Retina (tissue), 1 donor: ENCODE measurements around the gene EEA1.
"Not testable (repeated sequence)": the region's sequence is repeated elsewhere in the genome, so short reads cannot be mapped to it uniquely, and the experiment has no call there.

ENCODE experiments used
- DNase-seq: peaks from one replicate; pipeline ENCODE4 v3.0.0-alpha.2; 2016

Gene EEA1

DNA sequence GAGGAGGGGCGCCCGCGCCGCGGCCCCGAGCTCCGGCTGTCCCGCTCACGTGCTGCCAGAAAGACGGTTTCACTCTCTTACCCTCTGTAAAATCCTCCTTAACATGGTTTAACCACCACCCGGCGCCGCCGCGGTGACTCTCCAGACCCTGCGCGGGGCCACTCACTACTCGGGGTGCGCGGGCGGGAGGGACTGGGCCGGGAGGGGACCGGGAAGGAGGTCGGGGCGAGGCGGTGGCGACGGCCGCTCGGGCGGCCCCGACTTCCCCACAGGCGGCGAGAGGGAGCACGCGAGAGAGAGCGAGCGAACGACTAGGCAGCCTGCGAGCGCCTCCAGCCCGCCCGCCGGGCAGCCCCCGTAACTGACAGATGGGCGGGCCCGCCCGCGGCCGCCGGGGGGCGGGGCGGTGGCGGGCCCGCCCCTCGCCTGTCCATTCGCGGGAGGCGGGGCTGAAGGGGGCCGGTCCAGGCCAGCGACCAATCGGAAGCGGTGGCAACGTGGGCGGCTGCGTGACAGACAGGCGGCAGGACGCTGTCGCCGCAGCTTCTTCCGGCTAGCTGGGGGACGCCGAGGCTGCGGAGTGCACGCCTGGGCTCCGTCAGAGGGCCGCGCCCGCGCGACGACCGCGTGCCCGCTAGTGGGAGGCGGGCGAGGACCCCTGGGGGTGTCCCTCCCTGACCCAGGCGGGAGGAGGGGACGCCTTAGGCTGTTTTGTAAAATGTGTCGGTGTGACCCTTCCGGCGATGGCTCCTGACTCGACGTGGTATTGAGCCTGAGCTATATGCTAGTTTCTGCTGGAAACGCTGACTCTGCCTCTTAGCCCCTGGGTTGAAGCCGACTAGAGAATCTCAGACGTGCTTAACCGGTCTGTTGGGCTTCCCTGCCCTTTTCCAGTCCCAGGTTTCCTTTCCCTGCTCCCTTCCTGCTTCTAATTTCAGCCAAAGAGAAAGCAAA lies at the start of gene EEA1:
Gene EEA1 (minus strand): TSS at position 334 of the 954 bp plus-strand sequence. CDS start 229 bp downstream, at position 105.
- DNase-seq, result peak; percentile 97

DNA sequence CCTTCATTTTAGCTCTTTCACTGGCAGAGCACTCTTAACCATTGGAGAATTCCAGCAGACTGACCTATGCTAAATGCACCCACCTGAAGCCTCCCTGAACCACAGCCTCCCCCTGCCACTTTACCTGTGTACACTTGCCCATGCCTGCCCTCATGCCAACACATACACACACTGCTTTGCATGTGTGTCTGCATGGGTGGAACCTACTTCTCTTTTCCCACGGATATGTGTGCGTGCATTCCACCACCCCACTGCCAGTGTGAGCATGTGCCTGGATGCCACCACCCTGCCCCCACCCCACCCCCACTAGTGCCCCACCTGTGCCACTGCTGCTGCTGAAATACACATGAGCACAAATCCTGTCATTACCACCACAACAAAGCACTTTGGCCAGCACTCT lies 49.5 kb upstream of the EEA1 start:
- DNase-seq, result no peak

DNA sequence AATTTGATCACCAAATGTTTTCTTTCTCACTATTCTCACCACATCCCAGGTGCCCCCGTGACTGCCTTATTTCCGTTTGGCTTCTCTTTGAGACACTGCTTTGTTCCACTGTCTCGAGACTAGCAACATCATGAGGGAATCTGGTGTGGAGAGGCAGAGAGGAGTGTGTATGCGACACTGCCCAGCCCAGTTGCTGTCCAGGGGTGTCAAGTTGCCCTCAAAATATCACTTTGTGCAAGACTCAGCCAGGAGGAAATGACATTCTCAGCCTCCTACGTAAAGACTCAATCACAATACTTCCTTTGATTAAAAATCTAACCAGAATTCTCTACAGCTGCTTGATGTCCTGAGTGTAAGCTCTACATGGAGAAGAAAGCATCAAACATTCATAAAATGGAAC lies 48.2 kb upstream of the EEA1 start:
- DNase-seq, result no peak

DNA sequence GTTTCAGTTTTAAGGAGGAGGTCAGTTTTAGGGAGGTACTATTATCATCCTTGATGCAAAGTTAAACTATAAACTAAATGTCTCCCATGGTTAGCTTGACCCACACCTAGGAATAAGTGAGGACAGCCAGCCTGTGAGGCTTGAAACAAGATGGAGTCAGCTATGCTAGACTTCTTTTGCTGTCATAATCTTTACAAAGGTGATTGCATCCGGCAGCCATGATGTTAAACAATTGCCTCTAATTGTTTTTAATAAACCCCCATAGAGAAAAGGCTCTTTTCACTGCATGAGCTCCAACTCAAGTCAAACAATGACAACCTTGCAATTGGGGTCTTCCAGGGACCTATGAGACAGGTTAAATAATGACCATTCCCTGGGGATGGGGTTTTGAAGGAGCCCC lies 45.7 kb upstream of the EEA1 start:
- no peak for DNase-seq

DNA sequence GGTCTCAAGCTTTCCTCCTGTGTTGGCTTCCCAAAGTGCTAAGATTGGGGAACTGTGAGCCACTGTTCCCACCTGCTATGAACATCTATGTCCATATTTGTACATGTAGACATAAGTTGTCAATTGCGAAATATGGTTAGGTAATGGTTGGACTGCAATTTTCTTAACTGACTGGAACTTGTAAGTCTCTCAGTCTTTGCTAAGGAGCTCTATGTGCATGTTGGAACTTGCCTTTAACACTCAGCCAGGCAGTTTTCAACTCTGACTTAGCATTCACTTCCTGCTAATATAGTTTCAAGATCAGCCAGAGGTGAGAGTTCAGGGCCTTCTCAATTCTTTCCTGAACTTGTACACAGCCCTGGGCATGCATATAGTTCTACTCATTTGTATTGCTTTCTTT lies 44.5 kb upstream of the EEA1 start:
- DNase-seq, result no peak

DNA sequence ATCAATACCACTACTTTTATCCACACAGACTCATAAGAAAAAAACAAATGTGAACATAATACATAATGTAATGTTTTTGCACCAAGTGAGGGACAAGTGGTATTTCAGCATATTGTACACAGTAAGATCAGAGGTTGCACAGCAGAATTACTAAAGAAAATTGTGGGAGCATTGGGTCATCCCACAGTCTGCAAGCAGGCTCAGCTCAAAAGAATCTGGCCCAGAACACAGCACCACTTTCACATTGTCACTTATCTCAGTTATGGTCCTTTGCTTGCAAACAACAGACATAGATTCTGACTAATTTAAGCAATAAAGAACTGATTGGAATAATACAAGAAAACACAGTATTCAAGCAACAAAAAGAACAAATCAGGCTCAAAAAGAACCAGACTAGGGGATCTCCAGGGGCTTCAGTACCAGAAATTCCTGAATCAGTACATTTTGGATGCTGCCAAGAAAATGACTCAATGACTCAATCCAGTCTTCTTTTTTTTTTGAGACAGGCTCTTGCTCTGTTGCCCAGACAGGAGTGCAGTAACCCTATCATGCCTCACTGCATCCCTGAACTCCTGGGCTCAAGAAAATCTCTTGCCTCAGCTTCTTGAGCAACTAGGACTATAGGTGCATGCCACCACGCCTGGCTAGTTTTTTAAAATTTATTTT lies 42.9 kb upstream of the EEA1 start:
- DNase-seq, result no peak

DNA sequence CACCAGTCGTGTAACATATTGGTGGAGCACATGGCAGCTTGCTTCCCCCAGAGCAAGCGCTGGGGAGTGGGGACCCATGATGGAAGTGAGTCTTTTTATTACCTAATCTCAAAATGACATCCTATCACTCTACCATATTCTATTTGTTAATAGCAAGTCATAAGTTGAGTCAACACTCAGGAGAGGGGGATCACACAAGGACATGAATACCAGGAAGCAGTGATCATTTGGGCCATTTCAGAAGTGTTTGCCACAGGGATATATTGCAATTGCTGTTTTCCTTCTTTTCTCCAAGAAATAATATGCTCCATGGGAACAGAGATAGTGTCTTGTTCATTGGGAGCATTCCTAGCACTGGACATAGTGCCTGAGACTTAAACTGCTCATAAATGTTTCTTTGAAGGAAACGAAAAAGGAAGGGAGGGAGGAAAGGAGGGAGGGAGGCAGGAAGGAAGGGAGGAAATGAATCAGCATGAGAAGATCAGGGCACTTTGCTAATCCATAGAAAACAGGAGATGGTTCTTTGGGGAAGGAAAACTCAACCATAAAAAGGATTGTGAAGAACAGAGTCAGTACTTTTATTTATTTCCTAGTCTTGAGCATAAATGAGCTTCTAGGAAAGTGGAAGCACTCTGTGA lies 39.2 kb upstream of the EEA1 start:
- DNase-seq, result no peak

DNA sequence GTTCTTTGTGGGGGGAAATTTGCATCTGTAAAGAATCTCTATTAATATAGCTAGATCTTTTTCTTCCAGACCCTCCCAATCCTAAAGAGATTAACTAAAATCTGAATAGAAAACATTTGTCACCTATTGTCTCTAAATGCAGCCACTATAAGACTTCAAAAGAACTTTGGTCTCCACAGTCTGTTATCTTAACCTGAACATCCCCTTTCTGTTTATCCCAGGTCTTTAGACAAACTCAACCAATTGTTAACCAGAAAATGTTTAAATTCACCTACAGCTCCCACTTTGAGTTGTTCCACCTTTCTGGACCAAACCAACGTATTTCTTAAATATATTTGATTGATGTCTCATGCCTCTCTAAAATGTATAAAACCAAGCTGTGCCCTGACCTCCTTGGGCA lies 35.3 kb upstream of the EEA1 start:
- DNase-seq, result not testable (repeated sequence)

DNA sequence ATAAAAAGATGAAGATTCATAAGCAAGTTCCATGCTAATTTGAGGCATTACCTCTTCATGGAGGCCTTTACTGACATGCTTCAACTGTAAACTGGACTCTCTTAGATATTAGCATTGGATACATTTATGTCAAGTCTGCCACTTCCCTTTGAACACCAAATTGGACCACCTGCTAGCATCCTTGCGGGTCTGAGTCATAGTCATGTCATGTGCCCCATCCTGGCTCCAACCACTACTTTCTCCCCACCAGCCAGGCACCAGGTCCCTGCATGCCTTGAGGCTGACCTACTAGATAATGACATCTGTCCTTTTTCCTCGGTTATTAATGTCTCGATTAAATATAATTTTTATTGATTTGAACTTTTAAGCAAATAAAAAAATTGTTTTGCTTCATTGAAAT lies 32.9 kb upstream of the EEA1 start:
- DNase-seq, result no peak

DNA sequence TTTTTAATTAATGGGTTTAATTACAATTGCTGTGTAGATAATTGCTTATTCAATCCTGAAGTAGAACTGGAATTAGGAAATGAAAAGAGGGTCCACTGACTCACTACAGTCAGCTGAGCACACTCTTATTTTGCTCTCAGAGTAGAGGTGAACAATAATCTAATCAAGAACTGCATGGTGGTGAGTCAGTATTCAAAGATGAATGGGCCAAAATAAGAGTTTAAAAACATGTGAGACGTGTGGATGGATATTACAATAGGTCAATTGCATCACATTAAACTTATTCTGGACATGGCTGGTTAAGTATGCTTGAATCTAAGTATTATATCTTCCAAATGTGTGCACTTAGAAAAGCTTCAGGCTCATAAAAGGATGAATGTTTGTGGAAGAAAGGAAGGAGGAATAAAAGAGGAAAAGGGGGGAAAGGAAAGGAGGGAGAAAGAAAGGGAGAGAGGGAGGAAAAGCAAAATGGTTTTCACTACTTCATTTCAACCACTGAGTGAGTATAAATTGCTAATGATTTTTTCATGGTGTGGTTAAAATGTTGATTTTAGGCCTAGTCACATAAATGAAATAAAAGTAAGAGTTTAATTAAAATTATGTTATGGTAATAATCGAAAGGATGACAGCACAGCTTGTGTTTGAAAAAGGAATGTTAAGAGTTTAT lies 27.0 kb upstream of the EEA1 start:
- no peak for DNase-seq

DNA sequence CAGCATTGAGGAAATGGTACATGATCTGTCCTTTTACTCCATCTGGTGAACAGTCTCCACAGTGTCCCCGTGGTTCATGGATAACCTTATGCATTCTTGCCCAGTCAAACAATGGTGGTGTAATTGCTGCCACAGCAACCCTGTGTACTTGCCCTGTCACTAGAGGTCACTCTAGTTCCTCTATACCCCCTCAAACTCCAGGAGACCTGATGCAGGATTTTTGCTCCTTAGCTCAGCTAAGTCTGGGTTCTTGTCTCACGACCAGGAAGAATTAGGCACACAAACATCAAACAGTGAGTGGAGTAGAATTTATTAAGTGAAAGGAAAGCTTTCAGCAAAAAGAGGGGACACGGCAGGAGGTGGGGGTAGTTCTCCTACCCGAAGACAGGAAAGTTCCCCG lies 24.7 kb upstream of the EEA1 start:
- DNase-seq, result no peak

DNA sequence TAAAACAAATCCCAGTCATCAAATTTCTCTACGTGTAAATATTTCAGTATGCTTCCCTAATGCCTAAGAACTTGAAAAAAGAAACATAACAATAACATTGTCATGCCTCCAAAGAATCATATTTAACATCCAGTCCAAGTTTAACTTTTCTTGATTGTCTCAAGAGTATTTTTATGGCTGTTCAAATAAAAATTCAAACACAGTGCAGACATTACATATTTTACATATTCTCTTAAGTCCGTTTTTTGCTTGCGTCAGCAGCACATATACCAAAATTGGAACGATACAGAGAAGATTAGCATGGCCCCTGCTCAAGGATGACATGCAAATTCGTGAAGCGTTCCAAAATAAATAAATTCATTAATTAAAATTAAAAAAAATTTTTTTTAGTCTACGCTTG lies 23.3 kb upstream of the EEA1 start:
- DNase-seq, result no peak

DNA sequence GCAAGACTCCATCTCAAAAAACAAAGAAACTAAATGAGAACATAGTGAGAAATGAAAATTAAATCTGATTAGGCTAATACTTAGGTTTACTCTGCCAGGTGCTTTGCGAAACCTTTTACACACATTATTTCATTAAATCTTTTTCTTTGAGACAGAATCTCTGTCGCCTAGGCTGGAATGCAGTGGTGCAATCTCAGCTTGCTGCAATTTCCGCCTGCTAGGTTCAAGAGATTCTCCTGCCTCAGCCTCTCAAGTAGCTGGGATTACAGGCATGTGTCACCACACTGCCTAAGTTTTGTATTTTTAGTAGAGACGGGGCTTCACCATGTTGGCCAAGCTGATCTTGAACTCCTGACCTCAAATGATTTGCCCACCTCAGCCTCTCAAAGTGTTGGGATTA lies 21.9 kb upstream of the EEA1 start:
- no peak for DNase-seq

DNA sequence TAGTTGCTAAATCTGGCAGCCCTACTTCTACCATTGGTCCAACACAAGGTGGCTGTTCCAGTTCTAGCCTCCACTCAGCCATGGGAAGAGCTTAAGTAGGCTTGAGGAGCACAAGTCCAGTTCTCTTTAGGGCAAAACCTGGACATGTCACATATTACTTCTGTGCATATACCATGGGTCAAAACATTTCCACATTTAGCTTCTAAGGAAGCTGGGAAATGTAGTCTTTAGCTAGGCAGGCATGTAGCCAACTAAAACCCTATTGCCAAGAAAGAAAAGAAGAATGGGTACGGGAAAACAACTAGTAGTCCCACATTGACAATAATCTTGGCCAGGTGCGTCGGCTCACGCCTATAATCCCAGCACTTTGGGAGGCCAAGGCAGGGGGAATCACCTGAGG lies 20.9 kb upstream of the EEA1 start:
- DNase-seq, result no peak

DNA sequence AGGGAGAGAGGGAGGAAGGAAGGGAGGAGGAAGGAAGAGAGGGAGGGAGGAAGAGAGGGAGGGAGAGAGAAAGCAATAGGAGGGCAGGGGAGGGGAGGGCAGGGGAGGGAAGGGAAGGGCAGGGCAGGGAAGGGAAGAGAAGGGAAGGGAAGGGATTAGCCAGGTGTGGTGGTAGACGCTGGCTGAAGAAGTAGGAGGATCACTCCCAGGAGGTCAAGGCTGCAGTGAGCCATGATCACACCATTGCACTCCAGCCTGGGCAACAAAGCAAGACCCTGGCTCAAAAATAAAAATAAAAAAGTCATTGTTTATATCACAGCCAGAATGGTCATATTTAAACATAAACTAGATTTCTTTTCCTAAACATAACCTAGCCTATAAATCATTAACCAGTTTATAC lies 20.4 kb upstream of the EEA1 start:
- no peak for DNase-seq

DNA sequence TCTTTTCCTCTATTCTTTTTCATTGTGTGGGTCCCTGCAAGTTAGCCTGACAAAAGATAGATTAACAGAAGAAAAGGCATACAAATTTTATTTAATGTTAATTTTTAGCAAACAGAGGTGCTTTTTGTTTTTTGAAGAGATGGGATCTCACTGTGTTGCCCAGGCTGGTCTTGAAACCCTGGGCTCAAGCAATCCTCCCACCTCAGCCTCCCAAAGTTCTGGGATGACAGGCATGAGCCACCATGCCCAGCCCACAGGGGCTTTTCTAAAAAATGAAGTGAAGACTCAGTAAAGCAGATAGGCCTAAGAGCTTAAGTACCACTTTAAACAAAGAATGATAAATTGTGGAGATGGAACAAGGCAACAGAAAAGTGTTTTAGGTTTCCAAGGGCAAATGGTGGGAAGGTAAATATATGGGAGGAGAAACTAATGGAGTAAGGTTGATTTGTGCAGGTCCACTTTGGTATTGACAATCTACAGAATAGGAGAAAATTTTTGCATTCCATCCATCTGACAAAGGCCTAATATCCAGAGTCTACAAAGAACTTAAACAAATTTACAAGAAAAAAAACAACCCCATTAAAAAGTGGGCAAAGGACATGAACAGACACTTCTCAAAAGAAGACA lies 18.6 kb upstream of the EEA1 start:
- no peak for DNase-seq

DNA sequence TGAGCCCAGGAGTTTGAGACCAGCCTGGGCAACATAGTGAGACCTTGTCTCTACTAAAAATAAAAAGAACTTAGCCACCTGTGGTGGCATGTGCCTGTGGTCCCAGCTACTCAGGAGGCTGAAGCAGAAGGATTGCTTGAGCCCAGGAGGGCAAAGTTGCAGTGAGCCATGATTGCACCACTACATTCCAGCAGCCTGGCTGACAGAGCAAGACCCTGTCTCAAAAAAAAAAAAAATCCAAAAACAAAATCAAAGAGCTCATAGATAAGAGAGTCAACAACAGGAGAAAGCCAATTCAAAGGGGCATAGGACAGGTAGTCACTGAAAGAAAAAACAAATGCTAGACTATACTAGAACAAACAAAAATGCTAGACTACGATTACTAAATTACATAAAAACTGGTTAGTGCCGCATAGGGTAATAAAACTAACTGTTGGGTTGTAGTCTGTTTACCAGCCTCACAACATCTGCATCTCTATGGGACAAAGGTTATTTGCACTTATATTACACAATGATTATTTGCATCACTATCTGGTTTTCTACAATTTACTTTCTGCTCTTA lies 16.6 kb upstream of the EEA1 start:
- no peak for DNase-seq

DNA sequence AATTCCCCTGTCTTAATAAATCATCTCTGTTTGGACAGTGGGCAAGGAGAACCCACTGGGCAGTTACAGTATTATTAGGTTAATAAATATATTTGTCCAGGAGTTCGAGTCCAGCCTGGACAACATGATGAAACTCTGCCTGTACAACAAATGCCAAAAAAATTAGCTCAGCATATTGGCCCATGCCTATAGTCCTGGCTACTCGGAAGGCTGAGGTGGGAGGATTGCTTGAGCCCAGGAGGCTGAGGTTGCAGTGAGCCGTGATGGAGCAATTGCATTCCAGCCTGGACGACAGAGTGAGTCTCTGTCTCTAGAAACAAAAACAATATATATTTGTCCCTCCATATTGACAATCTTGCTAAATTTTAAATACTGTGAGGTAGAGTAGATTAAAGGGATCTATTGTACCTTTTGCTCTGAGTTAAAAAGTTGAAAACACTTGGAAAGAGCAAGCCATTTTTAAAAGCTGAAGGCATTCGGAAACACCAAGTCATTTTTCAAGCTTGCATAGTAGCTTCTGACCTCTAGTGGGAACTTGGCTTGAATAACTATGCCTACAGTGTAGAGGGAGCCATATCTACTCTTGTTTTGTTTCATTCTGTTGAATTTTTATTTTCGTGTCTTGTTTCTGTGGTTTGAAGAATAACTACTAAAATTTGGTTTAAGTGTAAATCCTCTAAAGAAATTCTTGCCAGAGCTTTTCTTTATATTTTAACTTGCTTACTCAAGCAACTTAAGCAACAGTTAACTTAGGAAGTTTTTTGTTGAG lies 14.6 kb upstream of the EEA1 start:
- no peak for DNase-seq

DNA sequence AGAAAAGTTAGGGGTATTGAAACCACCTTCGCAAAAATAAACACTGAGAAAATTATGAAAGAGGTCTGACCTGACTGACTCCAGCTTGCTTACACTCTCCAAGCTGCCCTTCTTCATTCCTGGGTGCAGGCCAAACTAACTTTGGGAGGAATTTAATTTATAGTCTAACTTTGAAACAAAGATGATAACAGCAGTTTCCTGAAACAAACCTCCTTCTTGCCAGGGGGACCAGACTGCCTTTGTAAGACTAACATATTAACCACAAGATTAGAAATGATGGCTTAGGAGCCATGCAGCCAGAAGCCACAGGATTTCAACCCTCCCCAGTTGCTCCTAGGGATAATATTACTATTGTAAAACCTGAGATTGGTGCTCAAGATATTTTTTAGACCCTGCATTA lies 13.8 kb upstream of the EEA1 start:
- DNase-seq, result no peak

DNA sequence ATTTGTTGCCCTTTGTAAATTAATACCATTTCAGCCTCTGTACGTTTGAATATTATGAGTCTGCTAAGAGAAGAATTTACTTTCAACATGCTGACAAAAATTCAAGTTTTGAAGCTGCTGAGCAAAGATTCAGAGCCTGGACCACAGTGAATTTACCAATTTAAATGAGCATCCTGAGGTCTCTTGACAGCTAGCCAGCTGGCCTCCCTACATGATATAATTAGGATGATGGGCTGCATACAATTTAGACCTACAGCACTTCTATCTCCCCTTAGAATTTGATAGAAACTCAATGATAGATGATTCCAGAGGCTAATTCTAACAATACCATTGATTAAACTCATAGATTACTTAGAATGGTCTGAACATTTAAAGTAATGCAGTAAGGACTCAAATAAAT lies 10.0 kb upstream of the EEA1 start:
- DNase-seq, result no peak

DNA sequence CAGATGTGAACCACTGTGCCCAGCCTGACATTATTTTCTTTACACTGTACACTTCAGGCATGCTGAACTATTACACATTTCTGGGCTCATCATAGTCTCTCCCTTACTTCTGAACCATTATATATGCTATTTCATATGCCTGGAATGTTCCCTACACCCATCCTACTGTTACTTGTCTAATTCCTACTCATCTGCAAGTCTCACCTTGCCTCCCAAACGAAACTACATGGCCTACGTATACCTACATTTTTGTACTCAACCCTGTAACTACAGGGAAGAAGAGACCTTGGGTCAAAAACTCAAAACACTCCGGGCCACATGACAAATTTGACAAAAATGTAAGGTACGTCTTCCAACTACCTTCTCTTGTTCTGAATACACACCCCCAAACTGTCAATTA lies 9.5 kb upstream of the EEA1 start:
- no peak for DNase-seq

DNA sequence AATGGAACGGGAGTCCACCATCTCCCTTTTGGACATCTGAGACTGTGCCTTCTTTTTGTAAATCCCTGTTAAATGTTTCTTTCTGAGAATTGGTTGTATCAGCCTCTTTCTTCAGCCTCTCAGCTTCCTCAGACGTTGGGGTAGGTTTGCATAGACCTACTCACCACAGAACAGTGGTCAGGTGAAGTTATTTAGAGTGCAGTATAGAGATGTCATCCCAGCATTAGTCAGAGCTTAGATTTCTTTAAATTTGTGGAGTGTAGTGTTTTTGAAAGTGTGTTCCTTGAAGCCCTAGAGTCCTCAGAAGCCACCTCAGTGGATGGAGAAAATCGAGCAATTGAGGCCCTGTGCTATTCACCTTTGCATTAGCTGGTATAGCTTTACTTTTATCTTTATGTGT lies 8.9 kb upstream of the EEA1 start:
- no peak for DNase-seq
